ENCODE results near the gene AMY1C. TPM values are rescaled to one million over a fixed set of nuclear protein-coding genes. Genes with fewer than 3 reads are reported as not detected.
"Not testable (repeated sequence)": the region's sequence is repeated elsewhere in the genome, so short reads cannot be mapped to it uniquely, and the experiment has no call there.

The AMY1C gene
- total and polyA plus RNA-seq, 2 donors = 2.5 to 15.1 TPM

- H3K4me1 ChIP-seq (ENCODE audit: control insufficient read depth in 2 of 2, insufficient read depth in 2 of 2, low read length in 2 of 2); DNase-seq (ENCODE audit: low read depth in 6 of 9, low spot score in 9 of 9); H3K9me3 ChIP-seq (ENCODE audit: control insufficient read depth in 2 of 2, insufficient read depth in 1 of 2, low read length in 1 of 2); H3K27me3 ChIP-seq (ENCODE audit: control insufficient read depth in 2 of 2, insufficient read depth in 1 of 2, low read length in 1 of 2); H3K27ac ChIP-seq (ENCODE audit: low read depth in 1 of 2, low read length in 1 of 2); H3K4me3 ChIP-seq (ENCODE audit: low read length in 2 of 2); H3K36me3 ChIP-seq (ENCODE audit: control insufficient read depth in 2 of 2, insufficient read depth in 2 of 2, low read length in 1 of 2): not testable (repeated sequence)
- no CpG with 5 or more reads among the region's 4 CpGs for WGBS
These were observed 4.7 kb upstream of the AMY1C start for GRCh38 chr1:103745040-103745439.

DNA sequence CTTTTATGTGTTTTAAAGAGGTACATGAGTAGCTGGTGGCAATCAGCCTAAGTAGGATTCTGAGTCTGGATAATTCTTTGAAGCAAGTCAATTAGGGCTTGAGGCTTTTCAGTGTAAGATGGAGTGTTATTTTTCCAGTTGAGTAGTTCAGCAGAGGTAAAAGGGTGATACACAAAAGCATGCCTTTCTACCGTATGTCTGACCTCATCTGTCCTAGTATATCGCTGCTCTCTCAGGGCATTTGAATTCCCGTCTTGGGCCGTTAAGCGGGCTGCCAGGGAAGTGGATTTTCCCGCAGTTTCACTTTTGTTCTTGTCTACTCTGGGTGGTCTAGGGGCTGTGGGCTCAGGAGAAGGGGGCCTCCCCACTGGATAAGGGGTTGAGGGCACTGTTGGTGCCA lies 1.4 kb upstream of the AMY1C start:
- H3K4me1 ChIP-seq (ENCODE audit: control insufficient read depth in 2 of 2, insufficient read depth in 2 of 2, low read length in 2 of 2); H3K36me3 ChIP-seq (ENCODE audit: control insufficient read depth in 2 of 2, insufficient read depth in 2 of 2, low read length in 1 of 2); H3K27me3 ChIP-seq (ENCODE audit: control insufficient read depth in 2 of 2, insufficient read depth in 1 of 2, low read length in 1 of 2); H3K4me3 ChIP-seq (ENCODE audit: low read length in 2 of 2); H3K9me3 ChIP-seq (ENCODE audit: control insufficient read depth in 2 of 2, insufficient read depth in 1 of 2, low read length in 1 of 2); H3K27ac ChIP-seq (ENCODE audit: low read depth in 1 of 2, low read length in 1 of 2); DNase-seq (ENCODE audit: low read depth in 6 of 9, low spot score in 9 of 9): not testable (repeated sequence)
- WGBS = no CpG with 5 or more reads among the region's 6 CpGs

DNA sequence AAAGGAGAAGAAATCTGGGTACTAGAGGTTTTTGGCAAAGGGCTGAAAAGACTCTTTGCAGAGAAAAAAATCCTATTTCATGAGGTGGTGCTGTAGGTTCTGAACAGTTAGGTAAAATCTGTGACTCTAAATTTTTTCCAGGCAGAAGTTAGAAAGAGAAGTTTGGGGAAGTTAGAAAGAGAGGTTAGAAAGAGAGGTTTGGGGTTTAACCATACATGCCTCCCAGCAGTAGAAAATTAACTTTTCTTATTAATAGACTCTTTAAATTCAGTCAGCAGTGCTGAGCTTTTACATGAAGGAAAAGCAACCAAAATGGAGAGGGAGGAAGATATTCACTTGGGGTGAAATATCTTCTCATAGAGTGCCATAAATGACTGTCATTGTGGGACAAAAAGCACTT lies 12.2 kb downstream of the AMY1C start:
- H3K4me3 ChIP-seq (ENCODE audit: low read length in 2 of 2) = no peak overlapping the region
- no peaks in the 10 kb centered on the region for H3K36me3 ChIP-seq (ENCODE audit: control insufficient read depth in 2 of 2, insufficient read depth in 2 of 2, low read length in 1 of 2)
- H3K9me3 ChIP-seq (ENCODE audit: control insufficient read depth in 2 of 2, insufficient read depth in 1 of 2, low read length in 1 of 2) = peaks cover 0 to 3% of the 10 kb centered on the region in 2 donors
- H3K27me3 ChIP-seq (ENCODE audit: control insufficient read depth in 2 of 2, insufficient read depth in 1 of 2, low read length in 1 of 2) = no peaks in the 10 kb centered on the region
- no peaks in the 10 kb centered on the region for H3K4me1 ChIP-seq (ENCODE audit: control insufficient read depth in 2 of 2, insufficient read depth in 2 of 2, low read length in 2 of 2)
- H3K27ac ChIP-seq (ENCODE audit: low read depth in 1 of 2, low read length in 1 of 2) = no peak overlapping the region
- no peak for DNase-seq (ENCODE audit: low read depth in 6 of 9, low spot score in 9 of 9)

GRCh38 chr1:103779932-103780331 lies 30.2 kb downstream of the AMY1C start:
- no peak overlapping the region for H3K4me3 ChIP-seq (ENCODE audit: low read length in 2 of 2)
- H3K27ac ChIP-seq (ENCODE audit: low read depth in 1 of 2, low read length in 1 of 2) = no peak overlapping the region
- no peaks in the 10 kb centered on the region for H3K36me3 ChIP-seq (ENCODE audit: control insufficient read depth in 2 of 2, insufficient read depth in 2 of 2, low read length in 1 of 2)
- no peaks in the 10 kb centered on the region for H3K9me3 ChIP-seq (ENCODE audit: control insufficient read depth in 2 of 2, insufficient read depth in 1 of 2, low read length in 1 of 2)
- no peaks in the 10 kb centered on the region for H3K27me3 ChIP-seq (ENCODE audit: control insufficient read depth in 2 of 2, insufficient read depth in 1 of 2, low read length in 1 of 2)
- H3K4me1 ChIP-seq (ENCODE audit: control insufficient read depth in 2 of 2, insufficient read depth in 2 of 2, low read length in 2 of 2) = no peaks in the 10 kb centered on the region
- DNase-seq (ENCODE audit: low read depth in 6 of 9, low spot score in 9 of 9) = no peak

DNA sequence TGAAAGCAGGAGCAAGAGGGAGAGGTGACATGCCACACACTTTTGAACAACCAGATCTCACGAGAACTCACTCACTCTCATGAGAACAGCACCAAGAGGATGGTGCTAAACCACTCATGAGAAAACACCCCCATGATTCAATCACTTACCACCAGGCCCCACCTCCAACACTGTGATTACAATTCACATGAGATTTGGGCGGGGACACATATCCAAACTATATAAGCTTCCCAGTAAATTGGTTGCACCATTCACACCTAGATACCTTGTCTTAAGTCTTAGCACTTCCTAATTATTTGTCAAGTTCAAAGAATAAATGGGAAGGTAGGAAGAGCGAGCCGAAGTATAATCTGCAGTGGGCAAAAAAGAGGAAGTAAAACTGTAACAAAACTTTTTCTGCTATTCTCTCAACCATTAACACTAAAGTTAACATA lies 34.3 kb downstream of the AMY1C start:
- DNase-seq (ENCODE audit: low read depth in 6 of 9, low spot score in 9 of 9) = no peak
- 56% methylated on average over 4 of the region's 4 CpGs for WGBS
- no peak overlapping the region for H3K4me3 ChIP-seq (ENCODE audit: low read length in 2 of 2)
- H3K27ac ChIP-seq (ENCODE audit: low read depth in 1 of 2, low read length in 1 of 2) = no peak overlapping the region
- no peaks in the 10 kb centered on the region for H3K9me3 ChIP-seq (ENCODE audit: control insufficient read depth in 2 of 2, insufficient read depth in 1 of 2, low read length in 1 of 2)
- H3K4me1 ChIP-seq (ENCODE audit: control insufficient read depth in 2 of 2, insufficient read depth in 2 of 2, low read length in 2 of 2) = no peaks in the 10 kb centered on the region
- no peaks in the 10 kb centered on the region for H3K36me3 ChIP-seq (ENCODE audit: control insufficient read depth in 2 of 2, insufficient read depth in 2 of 2, low read length in 1 of 2)
- H3K27me3 ChIP-seq (ENCODE audit: control insufficient read depth in 2 of 2, insufficient read depth in 1 of 2, low read length in 1 of 2) = no peaks in the 10 kb centered on the region

- H3K36me3 ChIP-seq (ENCODE audit: control insufficient read depth in 2 of 2, insufficient read depth in 2 of 2, low read length in 1 of 2) = no peaks in the 10 kb centered on the region
- no peak for DNase-seq (ENCODE audit: low read depth in 6 of 9, low spot score in 9 of 9)
- WGBS = 60% methylated on average over 1 of the region's 1 CpG
- H3K9me3 ChIP-seq (ENCODE audit: control insufficient read depth in 2 of 2, insufficient read depth in 1 of 2, low read length in 1 of 2) = no peaks in the 10 kb centered on the region
- no peaks in the 10 kb centered on the region for H3K4me1 ChIP-seq (ENCODE audit: control insufficient read depth in 2 of 2, insufficient read depth in 2 of 2, low read length in 2 of 2)
- no peaks in the 10 kb centered on the region for H3K27me3 ChIP-seq (ENCODE audit: control insufficient read depth in 2 of 2, insufficient read depth in 1 of 2, low read length in 1 of 2)
- H3K27ac ChIP-seq (ENCODE audit: low read depth in 1 of 2, low read length in 1 of 2) = no peak overlapping the region
- H3K4me3 ChIP-seq (ENCODE audit: low read length in 2 of 2) = no peak overlapping the region
These were observed 38.7 kb downstream of the AMY1C start for GRCh38 chr1:103788377-103788776.

DNA sequence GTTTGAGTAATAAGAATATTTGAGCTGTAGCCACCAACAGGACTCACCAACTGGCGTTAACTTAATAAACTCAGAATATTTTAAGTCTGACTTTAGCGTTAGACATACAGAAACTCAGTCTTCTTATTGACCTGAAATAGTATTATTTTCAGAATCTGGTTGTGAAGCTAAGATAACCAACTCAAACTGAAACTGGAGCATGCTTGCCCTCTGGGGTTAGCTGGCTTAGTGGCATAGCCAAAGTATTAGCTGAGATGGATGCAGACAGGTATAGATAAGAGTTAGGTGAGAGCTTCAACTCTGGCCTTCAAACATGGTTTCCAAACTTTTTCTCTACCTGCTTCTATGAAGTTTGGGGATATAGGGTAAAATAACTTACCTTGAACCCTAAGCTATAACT lies 40.5 kb downstream of the AMY1C start:
- H3K9me3 ChIP-seq (ENCODE audit: control insufficient read depth in 2 of 2, insufficient read depth in 1 of 2, low read length in 1 of 2) = no peaks in the 10 kb centered on the region
- H3K27me3 ChIP-seq (ENCODE audit: control insufficient read depth in 2 of 2, insufficient read depth in 1 of 2, low read length in 1 of 2) = no peaks in the 10 kb centered on the region
- no peaks in the 10 kb centered on the region for H3K36me3 ChIP-seq (ENCODE audit: control insufficient read depth in 2 of 2, insufficient read depth in 2 of 2, low read length in 1 of 2)
- no peaks in the 10 kb centered on the region for H3K4me1 ChIP-seq (ENCODE audit: control insufficient read depth in 2 of 2, insufficient read depth in 2 of 2, low read length in 2 of 2)
- no peak overlapping the region for H3K27ac ChIP-seq (ENCODE audit: low read depth in 1 of 2, low read length in 1 of 2)
- DNase-seq (ENCODE audit: low read depth in 6 of 9, low spot score in 9 of 9) = no peak
- no peak overlapping the region for H3K4me3 ChIP-seq (ENCODE audit: low read length in 2 of 2)
- 92% methylated on average over 2 of the region's 2 CpGs for WGBS

Other genes with a start within 250 kb of the AMY1C start
- gene RNPC3, start 224.2 kb upstream of the AMY1C start, total RNA-seq = 11.2 TPM
- gene RNPC3, start 224.2 kb upstream of the AMY1C start, polyA plus RNA-seq = 17.2 TPM
- 12.5 TPM for gene AMY2B, start 178.3 kb upstream of the AMY1C start, total RNA-seq
- gene AMY2B, start 178.3 kb upstream of the AMY1C start, polyA plus RNA-seq = 83.9 TPM
- gene AMY2A, start 132.5 kb upstream of the AMY1C start, total RNA-seq = not detected
- gene AMY2A, start 132.5 kb upstream of the AMY1C start, polyA plus RNA-seq = 0.34 TPM
- 0.05 TPM for gene AMY1A, start 94.1 kb upstream of the AMY1C start, total RNA-seq
- gene AMY1A, start 94.1 kb upstream of the AMY1C start, polyA plus RNA-seq = 1.9 TPM
- 0.14 TPM for gene AMY1B, start 53.7 kb upstream of the AMY1C start, total RNA-seq
- 1.2 TPM for gene AMY1B, start 53.7 kb upstream of the AMY1C start, polyA plus RNA-seq